Naive thymus-derived CD4-positive, alpha-beta T cell (primary cell): Measurements from ENCODE around the gene CASP14. TPM values are rescaled to one million over a fixed set of nuclear protein-coding genes. Genes with fewer than 3 reads are reported as not detected.
"Not testable (repeated sequence)": the region's sequence is repeated elsewhere in the genome, so short reads cannot be mapped to it uniquely, and the experiment has no call there.

ENCODE experiments used
- ATAC-seq: fragments of 150-1000 bp; cut with Tn5 transposase; 2 replicates; pipeline ENCODE4 v1.10.0; 2021; ENCODE audit warnings: mild to moderate bottlenecking, moderate library complexity
- CTCF ChIA-PET: fragments of 350-600 bp; sonication (Branson Sonifier 250); formaldehyde crosslinking; loops from one replicate; lab custom pipeline; 2021; ENCODE audit warnings: antibody characterized with exemption; lab: Charles Lee
- POLR2A ChIA-PET: fragments of 350-600 bp; sonication (Branson Sonifier 250); formaldehyde crosslinking; loops from one replicate; lab custom pipeline; 2021; ENCODE audit warnings: antibody characterized with exemption, inconsistent platforms; lab: Charles Lee
- DNase-seq, 9 donors: peaks; one replicate each; pipeline versions ENCODE4 v3.0.0 to v3.0.0-alpha.2; 2020 to 2022; ENCODE audit warnings: mixed read lengths in 1 of 9
- H3K27ac ChIP-seq: one replicate; pipeline ENCODE4 v1.7.0; 2013; ENCODE audit warnings: mild to moderate bottlenecking, low read depth, low read length, moderate library complexity
- H3K27me3 ChIP-seq, 2 donors: one replicate each; pipeline ENCODE4 v1.7.0; 2013; ENCODE audit warnings: low read length in 2 of 2, mild to moderate bottlenecking in 2 of 2, moderate library complexity in 2 of 2; ENCODE audit not compliant: control insufficient read depth in 2 of 2, insufficient read depth in 2 of 2
- H3K36me3 ChIP-seq, 3 experiments: 1 replicate in 2 of 3; 2 replicates in 1 of 3; pipeline ENCODE4 v1.7.0; 2013; ENCODE audit warnings: low read length in 3 of 3, mild to moderate bottlenecking in 3 of 3, moderate library complexity in 1 of 3; ENCODE audit not compliant: insufficient read depth in 3 of 3, control insufficient read depth in 2 of 3
- H3K4me1 ChIP-seq, 2 donors: one replicate each; pipeline ENCODE4 v1.7.0; 2013; ENCODE audit warnings: low read length in 2 of 2, mild to moderate bottlenecking in 2 of 2, moderate library complexity in 1 of 2; ENCODE audit not compliant: control insufficient read depth in 2 of 2, insufficient read depth in 2 of 2
- H3K4me3 ChIP-seq: 2 replicates; pipeline ENCODE4 v1.7.0; 2013; ENCODE audit warnings: mild to moderate bottlenecking, low read length
- H3K9me3 ChIP-seq, 3 experiments: 1 replicate in 2 of 3; 2 replicates in 1 of 3; pipeline ENCODE4 v1.7.0; 2013; ENCODE audit warnings: low read length in 3 of 3; ENCODE audit not compliant: control insufficient read depth in 2 of 3
- H3K27ac Mint-ChIP-seq, 9 donors: one replicate each; pipeline ENCODE4 v1.8.0; 2020 to 2022; ENCODE audit warnings: mixed read lengths in 9 of 9, mild to moderate bottlenecking in 8 of 9, moderate library complexity in 5 of 9, inconsistent platforms in 2 of 9
- H3K27me3 Mint-ChIP-seq, 5 donors: one replicate each; pipeline ENCODE4 v1.8.0; 2021 to 2022; ENCODE audit warnings: mixed read lengths in 5 of 5, mild to moderate bottlenecking in 1 of 5
- H3K36me3 Mint-ChIP-seq, 5 donors: one replicate each; pipeline ENCODE4 v1.8.0; 2020 to 2022; ENCODE audit warnings: mixed read lengths in 5 of 5, mild to moderate bottlenecking in 3 of 5, inconsistent platforms in 1 of 5
- H3K4me1 Mint-ChIP-seq, 7 donors: one replicate each; pipeline ENCODE4 v1.8.0; 2020 to 2022; ENCODE audit warnings: mixed read lengths in 7 of 7, mild to moderate bottlenecking in 3 of 7, inconsistent platforms in 1 of 7
- H3K4me3 Mint-ChIP-seq, 10 donors: one replicate each; pipeline ENCODE4 v1.8.0; 2020 to 2022; ENCODE audit warnings: mild to moderate bottlenecking in 10 of 10, mixed read lengths in 10 of 10, moderate library complexity in 6 of 10, inconsistent platforms in 2 of 10
- H3K9me3 Mint-ChIP-seq, 11 donors: one replicate each; pipeline ENCODE4 v1.8.0; 2020 to 2022; ENCODE audit warnings: mixed read lengths in 11 of 11, mild to moderate bottlenecking in 4 of 11, inconsistent platforms in 1 of 11, moderate library complexity in 1 of 11
- intact Hi-C, 2 donors: fragments of 100-400 bp; cut with micrococcal nuclease; formaldehyde crosslinking; loops; one replicate each; pipeline ENCODE4 v1.15.1; 2023
- polyA plus RNA-seq, 2 donors: library from polyadenylated mRNA; unstranded; fragments of 300-500 nt; fragmentation: Illumina TruSeq; gene quantifications; one replicate each; pipeline ENCODE4 v1.2.3, GENCODE V29; 2021
- total RNA-seq, 6 experiments: library from RNA in 5 of 6; stranded (reverse) in 5 of 6; gene quantifications; 1 replicate in 5 of 6; 2 replicates in 1 of 6; pipeline ENCODE4 v1.2.3 and lab custom pipeline; 2021 to 2026

The CASP14 gene
- total RNA-seq, result not detected
- not detected for polyA plus RNA-seq
- not detected for total RNA-seq (lab: John Stamatoyannopoulos, UW)

GRCh38 chr19:15048885-15049541 is at the start of gene CASP14:
Gene CASP14, plus strand, starts transcription at chr19:15049480. Its CDS starts 2,772 bp downstream, at chr19:15052252.
- Histone ChIP-seq H3K9me3 (no peaks in the 10 kb centered on the region), H3K27me3 (no peaks in the 10 kb centered on the region), H3K36me3 (no peaks in the 10 kb centered on the region), H3K4me1 (no peaks in the 10 kb centered on the region), H3K27ac (no peak within 1 kb of the TSS), H3K4me3 (no peak within 1 kb of the TSS)
- H3K9me3 Mint-ChIP-seq, result peaks cover 0 to 9% (median 4%) of the 10 kb centered on the region in 11 donors
- ATAC-seq (no peak), DNase-seq (no peak)
- H3K4me3 Mint-ChIP-seq, result no peak within 1 kb of the TSS
- intact Hi-C loops, result no loop called here
- no peaks in the 10 kb centered on the region for H3K4me1 Mint-ChIP-seq
- POLR2A ChIA-PET, result interaction anchor here (0.6 kb wide), 1 partner anchor 148 kb away, joined by 3 read pairs; no protein-coding TSS in a partner anchor
- no peak within 1 kb of the TSS for H3K27ac Mint-ChIP-seq
- no peaks in the 10 kb centered on the region for H3K36me3 Mint-ChIP-seq
- H3K27me3 Mint-ChIP-seq, result peaks cover 0 to 67% (median 48%) of the 10 kb centered on the region in 5 donors
- CTCF ChIA-PET, result interaction anchor here (0.6 kb wide), 2 partner anchors 33 to 1611 kb away, joined by 3 to 5 read pairs; partner anchors contain the start of gene OR1I1

GRCh38 chr19:15008308-15008707 is 41.0 kb upstream of the CASP14 start:
- Histone ChIP-seq H3K27ac (no peak overlapping the region), H3K27me3 (peaks cover 0 to 3% of the 10 kb centered on the region in 2 donors), H3K4me1 (no peaks in the 10 kb centered on the region), H3K36me3 (no peaks in the 10 kb centered on the region), H3K9me3 (no peaks in the 10 kb centered on the region), H3K4me3 (no peak overlapping the region)
- Mint-ChIP-seq H3K9me3 (peaks cover 0 to 5% (median 1%) of the 10 kb centered on the region in 11 donors), H3K4me1 (no peaks in the 10 kb centered on the region), H3K36me3 (no peaks in the 10 kb centered on the region), H3K27ac (no peak overlapping the region), H3K4me3 (no peak overlapping the region), H3K27me3 (peaks cover 13 to 51% (median 40%) of the 10 kb centered on the region in 5 donors)
- intact Hi-C loops, result no loop called here
- POLR2A ChIA-PET, result no interaction called here
- ATAC-seq (no peak), DNase-seq (no peak)
- CTCF ChIA-PET, result no interaction called here

- no peak for DNase-seq
- no peaks in the 10 kb centered on the region for H3K4me1 ChIP-seq
- Mint-ChIP-seq H3K4me3 (no peak overlapping the region), H3K36me3 (no peaks in the 10 kb centered on the region), H3K27me3 (peaks cover 13 to 59% (median 54%) of the 10 kb centered on the region in 5 donors), H3K27ac (no peak overlapping the region), H3K4me1 (no peaks in the 10 kb centered on the region), H3K9me3 (peaks cover 0 to 17% (median 3%) of the 10 kb centered on the region in 11 donors)
- no peak for ATAC-seq
- ChIA-PET CTCF (no interaction called here), POLR2A (no interaction called here)
- no peaks in the 10 kb centered on the region for H3K36me3 ChIP-seq
- H3K27me3 ChIP-seq, result peaks cover 0 to 7% of the 10 kb centered on the region in 2 donors
- intact Hi-C loops, result no loop called here
- no peaks in the 10 kb centered on the region for H3K9me3 ChIP-seq
- no peak overlapping the region for H3K4me3 ChIP-seq
- no peak overlapping the region for H3K27ac ChIP-seq
These were observed 38.6 kb upstream of the CASP14 start for GRCh38 chr19:15010501-15011300.

- Histone ChIP-seq H3K4me1 (no peaks in the 10 kb centered on the region), H3K27me3 (peaks cover 0 to 7% of the 10 kb centered on the region in 2 donors), H3K9me3 (no peaks in the 10 kb centered on the region), H3K4me3 (no peak overlapping the region), H3K27ac (no peak overlapping the region), H3K36me3 (no peaks in the 10 kb centered on the region)
- Mint-ChIP-seq H3K27me3 (peaks cover 12 to 72% (median 64%) of the 10 kb centered on the region in 5 donors), H3K36me3 (no peaks in the 10 kb centered on the region), H3K27ac (no peak overlapping the region), H3K4me3 (no peak overlapping the region), H3K9me3 (peaks cover 0 to 17% (median 4%) of the 10 kb centered on the region in 11 donors), H3K4me1 (no peaks in the 10 kb centered on the region)
- POLR2A ChIA-PET, result no interaction called here
- ATAC-seq (no peak), DNase-seq (no peak)
- CTCF ChIA-PET, result no interaction called here
- intact Hi-C loops, result no loop called here
These were observed 34.7 kb upstream of the CASP14 start for GRCh38 chr19:15014579-15014978.

- ChIA-PET POLR2A (no interaction called here), CTCF (no interaction called here)
- Mint-ChIP-seq H3K27me3 (peaks cover 2 to 68% (median 56%) of the 10 kb centered on the region in 5 donors), H3K27ac (no peak overlapping the region), H3K36me3 (no peaks in the 10 kb centered on the region), H3K4me3 (no peak overlapping the region), H3K9me3 (peaks cover 0 to 17% (median 4%) of the 10 kb centered on the region in 11 donors), H3K4me1 (no peaks in the 10 kb centered on the region)
- Histone ChIP-seq H3K36me3 (no peaks in the 10 kb centered on the region), H3K4me3 (no peak overlapping the region), H3K27me3 (peaks cover 0 to 7% of the 10 kb centered on the region in 2 donors), H3K27ac (no peak overlapping the region), H3K9me3 (no peaks in the 10 kb centered on the region), H3K4me1 (no peaks in the 10 kb centered on the region)
- intact Hi-C loops, result no loop called here
- DNase-seq (no peak), ATAC-seq (no peak)
These were observed 33.2 kb upstream of the CASP14 start for GRCh38 chr19:15015946-15016542.

GRCh38 chr19:15018836-15019235 is 30.4 kb upstream of the CASP14 start:
- H3K9me3 Mint-ChIP-seq, H3K4me1 ChIP-seq, H3K27ac ChIP-seq, H3K27me3 ChIP-seq, H3K36me3 Mint-ChIP-seq, H3K4me3 Mint-ChIP-seq, H3K9me3 ChIP-seq, H3K27ac Mint-ChIP-seq, H3K36me3 ChIP-seq, DNase-seq, H3K4me3 ChIP-seq, POLR2A ChIA-PET, CTCF ChIA-PET, ATAC-seq, intact Hi-C loops, H3K4me1 Mint-ChIP-seq: not testable (repeated sequence)
- peaks cover 0 to 47% (median 39%) of the 10 kb centered on the region in 5 donors for H3K27me3 Mint-ChIP-seq
